Thoracic aorta (tissue), 2 donors: ENCODE results near the gene MMP3. TPM values are rescaled to one million over a fixed set of nuclear protein-coding genes. Genes with fewer than 3 reads are reported as not detected.

ENCODE experiments used
- ATAC-seq: fragments of 150-250 bp; one replicate; pipeline ENCODE4 v1.8.0; 2017; ENCODE audit warnings: low read depth; ENCODE audit not compliant: insufficient number of reproducible peaks, low FRiP score
- DNase-seq: peaks from one replicate; pipeline ENCODE4 v3.0.0-alpha.2; 2020; ENCODE audit warnings: low spot score
- H3K27ac ChIP-seq, 2 donors: fragments of 200-600 bp; sonication (generic); 1 replicate in 1 of 2; 2 replicates in 1 of 2; pipeline ENCODE4 v1.5.1; 2016; ENCODE audit warnings: mild to moderate bottlenecking in 2 of 2, moderate library complexity in 2 of 2
- H3K27me3 ChIP-seq: fragments of 200-600 bp; sonication (generic); replicated peaks from 2 replicates; pipeline ENCODE4 v1.6.0; 2016; ENCODE audit warnings: mild to moderate bottlenecking; ENCODE audit not compliant: insufficient read depth
- H3K36me3 ChIP-seq: fragments of 200-600 bp; sonication (generic); one replicate; pipeline ENCODE4 v1.5.1; 2016
- H3K4me1 ChIP-seq, 2 donors: fragments of 200-600 bp; sonication (generic); 1 replicate in 1 of 2; 2 replicates in 1 of 2; pipeline versions ENCODE4 v1.5.1 to v1.6.0; 2016; ENCODE audit warnings: low read depth in 2 of 2, mild to moderate bottlenecking in 1 of 2; ENCODE audit not compliant: control insufficient read depth in 1 of 2
- H3K4me3 ChIP-seq: fragments of 200-600 bp; sonication (generic); 2 replicates; pipeline ENCODE4 v1.5.1; 2016; ENCODE audit warnings: mild to moderate bottlenecking
- H3K9me3 ChIP-seq: fragments of 200-600 bp; sonication (generic); 2 replicates; pipeline ENCODE4 v1.5.1; 2016
- CTCF ChIP-seq: fragments of 200-600 bp; sonication (generic); IDR thresholded peaks from one replicate; pipeline ENCODE4 v1.5.1; 2019; ENCODE audit warnings: antibody characterized with exemption
- total RNA-seq, 2 donors: library from RNA; depleted of rRNA; stranded (reverse); fragments of >200 nt; gene quantifications; one replicate each; pipeline versions ENCODE4 v1.1.0 to v1.2.3, GENCODE V29; 2016

The MMP3 gene
- total RNA-seq = 1 to 10 TPM; 4.2 to 8.9 TPM

GRCh38 chr11:102843489-102843888 lies at the start of gene MMP3:
TSS of gene MMP3 (minus strand) at chr11:102843609. CDS start at chr11:102843546, 63 bp downstream.
- Histone ChIP-seq H3K4me3 (no peak within 1 kb of the TSS), H3K36me3 (no peaks in the 10 kb centered on the region), H3K27ac (no peak within 1 kb of the TSS), H3K27me3 (no peaks in the 10 kb centered on the region), H3K9me3 (no peaks in the 10 kb centered on the region), H3K4me1 (no peaks in the 10 kb centered on the region)
- DNase-seq = no peak
- no peak for TF ChIP-seq CTCF
- ATAC-seq = no peak

- H3K27me3 ChIP-seq = no peaks in the 10 kb centered on the region
- H3K4me1 ChIP-seq = no peaks in the 10 kb centered on the region
- ATAC-seq (no peak), DNase-seq (no peak)
- TF ChIP-seq CTCF = no peak
- H3K27ac ChIP-seq = no peak overlapping the region
- no peaks in the 10 kb centered on the region for H3K9me3 ChIP-seq
- no peak overlapping the region for H3K4me3 ChIP-seq
- H3K36me3 ChIP-seq = no peaks in the 10 kb centered on the region
Measured at GRCh38 chr11:102891736-102892135, 48.3 kb upstream of the MMP3 start.

GRCh38 chr11:102886999-102887398 lies 43.6 kb upstream of the MMP3 start:
- DNase-seq (no peak), ATAC-seq (no peak)
- no peaks in the 10 kb centered on the region for H3K9me3 ChIP-seq
- no peak overlapping the region for H3K4me3 ChIP-seq
- no peaks in the 10 kb centered on the region for H3K27me3 ChIP-seq
- no peak for TF ChIP-seq CTCF
- H3K27ac ChIP-seq = no peak overlapping the region
- H3K36me3 ChIP-seq = no peaks in the 10 kb centered on the region
- no peaks in the 10 kb centered on the region for H3K4me1 ChIP-seq

- no peak for DNase-seq
- ATAC-seq = no peak
- Histone ChIP-seq H3K36me3 (no peaks in the 10 kb centered on the region), H3K27ac (no peak overlapping the region), H3K4me1 (no peaks in the 10 kb centered on the region), H3K4me3 (no peak overlapping the region), H3K9me3 (no peaks in the 10 kb centered on the region), H3K27me3 (no peaks in the 10 kb centered on the region)
- TF ChIP-seq CTCF = no peak
Measured at GRCh38 chr11:102883141-102883540, 39.7 kb upstream of the MMP3 start.

GRCh38 chr11:102882389-102883024 lies 39.1 kb upstream of the MMP3 start:
- Histone ChIP-seq H3K9me3 (no peaks in the 10 kb centered on the region), H3K4me3 (no peak overlapping the region), H3K36me3 (no peaks in the 10 kb centered on the region), H3K4me1 (no peaks in the 10 kb centered on the region), H3K27ac (no peak overlapping the region), H3K27me3 (no peaks in the 10 kb centered on the region)
- TF ChIP-seq CTCF = no peak
- DNase-seq (no peak), ATAC-seq (no peak)
